Pancreas (tissue), 10 donors: Measurements from ENCODE around the gene MUC2. TPM values are rescaled to one million over a fixed set of nuclear protein-coding genes. Genes with fewer than 3 reads are reported as not detected.
A peak's percentile ranks its signal among the peaks of the same experiment; 100 is the strongest.

ENCODE experiments used
- ATAC-seq, 4 donors: fragments of 200-7000 bp; cut with Tn5 transposase; one replicate each; pipeline versions ENCODE4 v1.8.0 to v1.9.1; 2020; ENCODE audit warnings: mild to moderate bottlenecking in 4 of 4, moderate library complexity in 4 of 4
- DNase-seq, 6 donors: peaks; one replicate each; pipeline ENCODE4 v3.0.0-alpha.2; 2020
- FAIRE-seq: peaks from 2 replicates; lab custom pipeline; 2012; peaks lifted over from hg19 to GRCh38; lab: Jason Lieb, UNC
- H3K27ac ChIP-seq, 4 donors: fragments of 200-600 bp; sonication (generic); 1 replicate in 3 of 4; 2 replicates in 1 of 4; pipeline versions ENCODE4 v1.5.0 to v1.8.0; 2020
- H3K27me3 ChIP-seq, 4 donors: fragments of 200-600 bp; one replicate each; pipeline ENCODE4 v1.8.0; 2021
- H3K36me3 ChIP-seq, 3 donors: fragments of 200-600 bp; sonication (generic) in 1 of 3; one replicate each; pipeline versions ENCODE4 v1.5.0 to v1.8.0; 2020 to 2021
- H3K4me1 ChIP-seq, 3 donors: fragments of 200-600 bp; one replicate each; pipeline ENCODE4 v1.8.0; 2021
- H3K4me3 ChIP-seq, 4 donors: fragments of 200-600 bp; sonication (generic) in 2 of 4; one replicate each; pipeline versions ENCODE4 v1.5.0 to v1.8.0; 2020 to 2021
- H3K9me3 ChIP-seq, 4 donors: fragments of 200-600 bp; one replicate each; pipeline ENCODE4 v1.8.0; 2021
- WGBS, 2 donors: extraction: QIAGEN DNeasy Blood & Tissue Kit; methylation state at CpG; one replicate each; pipeline ENCODE4 v1.1.7; 2013; 5-methylcytosine and 5-hydroxymethylcytosine counted together
- intact Hi-C, 3 donors: fragments of 100-400 bp; cut with DNase I; formaldehyde crosslinking; loops; one replicate each; pipeline versions ENCODE4 v1.11.1 to v1.14.2; 2022
- polyA plus RNA-seq, 2 donors: library from polyadenylated mRNA; stranded (reverse); fragments of 200-250 nt; gene quantifications; one replicate each; pipeline ENCODE4 v1.2.3, GENCODE V29; 2013
- total RNA-seq, 6 donors: library from RNA; stranded (reverse); fragmentation: NEBNext Ultra II Directional in 4 of 6; extraction: Animal tissue kit (Norgen Biotek cat#: 25700) in 4 of 6; gene quantifications; one replicate each; pipeline versions ENCODE4 v1.2.1 to v1.2.4, GENCODE V29; 2021 to 2023
- TF ChIP-seq, protein P1 (sequence below), 4 donors: fragments of 200-600 bp; sonication (generic) in 3 of 4; IDR thresholded peaks; one replicate each; pipeline versions ENCODE4 v1.5.0 to v1.8.0; 2021; ENCODE audit warnings: antibody characterized with exemption in 4 of 4
- donor health status: healthy with polysubstance abuse.
- donor health status: DM: no; HTN: no; CAD: no; lungs with moderate emphysema.
- donor health status: DM: no; HTN: no; CAD: no.
- donor health status: control.
- donor health status: control.
- donor health status: Bipolar disorder and iron deficiency.
- donor health status: DM: yes; HTN: yes; CAD: no.
- donor health status: DM: no; HTN: no; CAD: no.
- donor health status: DM: no; HTN: no; CAD: no.
- donor health status: DM: yes; HTN: yes; CAD: no.

MUC2 gene
- total and polyA plus RNA-seq, 8 donors: 0.03 to 0.57 (median 0.04) TPM; not detected in 4

DNA sequence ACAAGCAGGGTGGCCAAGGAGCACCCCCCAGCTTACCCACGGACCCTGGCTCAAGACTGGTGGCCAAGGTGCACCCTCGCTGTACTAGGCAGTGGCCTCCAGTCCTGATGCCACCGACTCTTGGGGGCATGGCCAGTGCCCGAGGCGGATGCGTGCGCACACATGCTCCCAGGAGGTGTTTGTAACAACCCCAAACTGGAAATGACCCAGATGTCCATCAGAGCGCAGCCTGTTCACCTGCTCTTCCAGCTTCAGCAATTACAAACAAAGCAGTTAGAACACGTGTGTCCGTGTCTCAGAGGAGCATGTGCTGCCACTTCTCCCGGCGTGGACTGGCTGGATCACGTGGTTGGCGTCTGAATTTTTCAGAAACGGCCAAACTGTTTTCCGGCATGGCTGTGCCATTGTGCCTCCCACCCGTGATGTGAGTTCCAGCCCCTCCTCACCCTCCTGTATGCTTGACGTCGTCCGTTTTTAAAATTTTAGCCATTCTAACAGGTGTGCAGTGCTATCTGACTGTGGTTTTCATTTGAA, 31.0 kb upstream of the MUC2 start:
- no peak for ATAC-seq
- H3K27me3 ChIP-seq: no peaks in the 10 kb centered on the region
- H3K4me3 ChIP-seq: no peak overlapping the region
- no peaks in the 10 kb centered on the region for H3K9me3 ChIP-seq
- no peak for FAIRE-seq
- intact Hi-C loops: loop anchor here in 1 of 3 donors (5.0 kb wide), 1 partner anchor 121 kb away; no protein-coding TSS in a partner anchor
- peak in 2 of 6 donors; percentile 54 to 57 for DNase-seq
- peak overlapping the region in 2 of 4 donors; percentile 41 to 84 for H3K27ac ChIP-seq
- H3K4me1 ChIP-seq: peaks cover 16 to 25% (median 20%) of the 10 kb centered on the region in 3 donors
- H3K36me3 ChIP-seq: no peaks in the 10 kb centered on the region
- WGBS, 2 donors: 90 to 91% methylated on average over 20 of the region's 20 CpGs
- TF ChIP-seq, protein P1, sequence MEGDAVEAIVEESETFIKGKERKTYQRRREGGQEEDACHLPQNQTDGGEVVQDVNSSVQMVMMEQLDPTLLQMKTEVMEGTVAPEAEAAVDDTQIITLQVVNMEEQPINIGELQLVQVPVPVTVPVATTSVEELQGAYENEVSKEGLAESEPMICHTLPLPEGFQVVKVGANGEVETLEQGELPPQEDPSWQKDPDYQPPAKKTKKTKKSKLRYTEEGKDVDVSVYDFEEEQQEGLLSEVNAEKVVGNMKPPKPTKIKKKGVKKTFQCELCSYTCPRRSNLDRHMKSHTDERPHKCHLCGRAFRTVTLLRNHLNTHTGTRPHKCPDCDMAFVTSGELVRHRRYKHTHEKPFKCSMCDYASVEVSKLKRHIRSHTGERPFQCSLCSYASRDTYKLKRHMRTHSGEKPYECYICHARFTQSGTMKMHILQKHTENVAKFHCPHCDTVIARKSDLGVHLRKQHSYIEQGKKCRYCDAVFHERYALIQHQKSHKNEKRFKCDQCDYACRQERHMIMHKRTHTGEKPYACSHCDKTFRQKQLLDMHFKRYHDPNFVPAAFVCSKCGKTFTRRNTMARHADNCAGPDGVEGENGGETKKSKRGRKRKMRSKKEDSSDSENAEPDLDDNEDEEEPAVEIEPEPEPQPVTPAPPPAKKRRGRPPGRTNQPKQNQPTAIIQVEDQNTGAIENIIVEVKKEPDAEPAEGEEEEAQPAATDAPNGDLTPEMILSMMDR (IDR thresholded peaks at IDR 0.05): no peak

DNA sequence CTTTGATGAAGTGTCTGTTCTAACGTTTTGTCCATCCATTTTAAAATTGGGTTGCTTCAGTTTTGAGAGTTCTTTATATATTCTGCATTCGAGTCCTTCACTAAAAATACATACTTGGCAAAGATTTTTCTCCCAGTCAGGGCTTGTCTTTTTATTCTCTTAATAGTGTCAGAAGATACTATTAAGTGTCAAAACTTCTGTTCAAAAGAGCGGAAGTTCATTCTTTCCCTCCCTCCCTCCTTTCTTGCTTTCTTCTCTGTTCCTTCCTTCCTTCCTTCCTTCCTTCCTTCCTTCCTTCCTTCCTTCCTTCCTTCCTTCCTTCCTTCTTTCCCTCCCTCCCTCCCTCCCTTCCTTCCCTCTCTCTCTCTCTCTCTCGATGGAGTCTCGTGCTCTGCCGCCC, 30.5 kb upstream of the MUC2 start:
- intact Hi-C loops: loop anchor here in 1 of 3 donors (5.0 kb wide), 1 partner anchor 122 kb away; no protein-coding TSS in a partner anchor
- TF ChIP-seq, protein P1 (IDR thresholded peaks at IDR 0.05): no peak
- 88 to 95% methylated on average over 6 of the region's 6 CpGs for WGBS, 2 donors
- FAIRE-seq: no peak
- ATAC-seq: no peak
- Histone ChIP-seq H3K4me3 (no peak overlapping the region), H3K9me3 (no peaks in the 10 kb centered on the region), H3K27me3 (no peaks in the 10 kb centered on the region), H3K36me3 (no peaks in the 10 kb centered on the region), H3K4me1 (peaks cover 16 to 25% (median 20%) of the 10 kb centered on the region in 3 donors), H3K27ac (no peak overlapping the region)
- no peak for DNase-seq

DNA sequence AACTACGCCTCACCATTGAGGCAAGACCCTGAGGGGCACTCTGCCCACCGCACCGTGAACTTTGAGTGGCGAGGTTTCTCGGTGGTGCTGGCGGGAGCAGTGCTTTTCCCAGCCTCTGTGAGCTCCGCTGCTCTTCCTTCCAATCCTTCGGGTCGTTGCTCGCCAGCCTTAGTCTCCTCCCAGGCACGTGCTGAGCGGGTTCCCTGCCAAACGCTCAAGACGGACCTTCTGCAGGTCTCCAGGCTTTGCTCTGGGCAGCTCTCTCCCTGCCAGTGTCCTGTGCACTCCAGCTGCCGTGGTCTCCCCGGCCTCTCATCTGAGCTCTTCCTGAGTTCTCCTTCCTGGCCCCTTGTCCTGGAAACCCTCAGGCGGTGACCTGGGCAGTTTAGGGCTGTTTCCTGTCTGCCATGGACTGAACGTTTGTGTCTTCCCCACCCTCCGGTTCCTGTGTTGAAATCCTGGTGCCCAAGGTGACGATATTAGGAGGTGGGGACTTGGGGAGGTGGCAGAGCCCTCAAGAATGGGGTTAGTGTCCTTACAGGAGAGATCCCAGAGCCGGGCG, 27.0 kb upstream of the MUC2 start:
- intact Hi-C loops: no loop called here
- FAIRE-seq (no peak), DNase-seq (peak in 1 of 6 donors; percentile 34), ATAC-seq (no peak)
- Histone ChIP-seq H3K4me1 (peaks cover 0 to 13% (median 11%) of the 10 kb centered on the region in 3 donors), H3K4me3 (no peak overlapping the region), H3K27ac (no peak overlapping the region), H3K36me3 (no peaks in the 10 kb centered on the region), H3K27me3 (no peaks in the 10 kb centered on the region), H3K9me3 (no peaks in the 10 kb centered on the region)
- TF ChIP-seq, protein P1 (IDR thresholded peaks at IDR 0.05): no peak
- WGBS, 2 donors: 81 to 82% methylated on average over 21 to 22 of the region's 22 CpGs

DNA sequence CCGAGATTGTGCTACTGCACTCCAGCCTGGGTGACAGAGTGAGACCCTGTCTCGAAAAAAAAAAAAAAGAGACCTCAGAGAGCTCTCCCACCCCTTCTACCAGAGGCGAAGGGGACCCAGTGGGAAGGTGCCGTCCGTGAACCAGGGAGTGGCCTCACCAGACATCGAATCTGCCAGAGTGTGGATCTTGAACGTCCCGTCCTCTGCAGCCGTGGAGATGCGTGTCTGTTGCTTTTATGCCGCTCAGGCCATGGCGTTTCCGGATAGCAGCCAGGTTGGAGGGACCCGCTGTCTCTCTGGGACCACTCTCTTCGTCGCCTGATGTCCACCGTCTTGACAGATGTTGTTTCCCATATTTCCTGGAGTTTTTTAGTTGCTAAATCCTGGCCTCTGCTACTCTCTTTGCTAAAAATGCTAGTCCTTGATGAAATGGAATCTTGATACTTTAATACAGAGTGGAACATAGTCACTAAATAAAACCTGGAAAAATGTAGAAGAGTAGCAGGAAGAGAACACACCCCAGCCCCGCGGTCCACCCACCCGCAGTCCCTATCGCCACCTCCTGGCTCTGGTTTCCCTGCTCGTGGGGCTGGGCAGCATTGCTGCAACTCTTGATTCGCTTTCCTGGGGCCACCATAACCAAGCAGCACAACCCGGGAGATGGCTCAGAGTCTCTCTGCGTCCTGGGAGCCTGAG, 26.2 kb upstream of the MUC2 start:
- no peaks in the 10 kb centered on the region for H3K27me3 ChIP-seq
- H3K36me3 ChIP-seq: no peaks in the 10 kb centered on the region
- ATAC-seq (no peak), FAIRE-seq (no peak), DNase-seq (peak in 1 of 6 donors; percentile 51)
- no peak overlapping the region for H3K4me3 ChIP-seq
- peaks cover 0 to 12% (median 5%) of the 10 kb centered on the region in 3 donors for H3K4me1 ChIP-seq
- H3K27ac ChIP-seq: no peak overlapping the region
- intact Hi-C loops: no loop called here
- 80 to 94% methylated on average over 25 of the region's 25 CpGs for WGBS, 2 donors
- TF ChIP-seq, protein P1 (IDR thresholded peaks at IDR 0.05): no peak
- no peaks in the 10 kb centered on the region for H3K9me3 ChIP-seq
